Measurements from ENCODE around the gene CELF3. TPM values are rescaled to one million over a fixed set of nuclear protein-coding genes. Genes with fewer than 3 reads are reported as not detected.

The CELF3 gene
- total RNA-seq, 1 experiment from 2014 or later = not detected

- peaks cover 8% of the 10 kb centered on the region for H3K36me3 Mint-ChIP-seq (ENCODE audit: insufficient read depth, unreplicated experiment)
- H3K27ac Mint-ChIP-seq (ENCODE audit: unreplicated experiment) = no peak overlapping the region
- no peak for DNase-seq
- CTCF ChIA-PET = interaction anchor here (0.5 kb wide), 1 partner anchor 520 kb away, joined by 4 read pairs; no protein-coding TSS in a partner anchor
- H3K4me3 Mint-ChIP-seq (ENCODE audit: low read depth, unreplicated experiment) = no peak overlapping the region
- no peaks in the 10 kb centered on the region for H3K9me3 Mint-ChIP-seq (ENCODE audit: low read depth, unreplicated experiment)
- intact Hi-C loops (cut with micrococcal nuclease; ENCODE audit: unreplicated experiment) = no loop called here
- H3K4me1 Mint-ChIP-seq (ENCODE audit: low read depth, unreplicated experiment) = peaks cover 14% of the 10 kb centered on the region
- no peaks in the 10 kb centered on the region for H3K27me3 Mint-ChIP-seq (ENCODE audit: unreplicated experiment)
- BruUV-seq (replicated peaks) = no TSS peak
- TF ChIP-seq, protein P1, sequence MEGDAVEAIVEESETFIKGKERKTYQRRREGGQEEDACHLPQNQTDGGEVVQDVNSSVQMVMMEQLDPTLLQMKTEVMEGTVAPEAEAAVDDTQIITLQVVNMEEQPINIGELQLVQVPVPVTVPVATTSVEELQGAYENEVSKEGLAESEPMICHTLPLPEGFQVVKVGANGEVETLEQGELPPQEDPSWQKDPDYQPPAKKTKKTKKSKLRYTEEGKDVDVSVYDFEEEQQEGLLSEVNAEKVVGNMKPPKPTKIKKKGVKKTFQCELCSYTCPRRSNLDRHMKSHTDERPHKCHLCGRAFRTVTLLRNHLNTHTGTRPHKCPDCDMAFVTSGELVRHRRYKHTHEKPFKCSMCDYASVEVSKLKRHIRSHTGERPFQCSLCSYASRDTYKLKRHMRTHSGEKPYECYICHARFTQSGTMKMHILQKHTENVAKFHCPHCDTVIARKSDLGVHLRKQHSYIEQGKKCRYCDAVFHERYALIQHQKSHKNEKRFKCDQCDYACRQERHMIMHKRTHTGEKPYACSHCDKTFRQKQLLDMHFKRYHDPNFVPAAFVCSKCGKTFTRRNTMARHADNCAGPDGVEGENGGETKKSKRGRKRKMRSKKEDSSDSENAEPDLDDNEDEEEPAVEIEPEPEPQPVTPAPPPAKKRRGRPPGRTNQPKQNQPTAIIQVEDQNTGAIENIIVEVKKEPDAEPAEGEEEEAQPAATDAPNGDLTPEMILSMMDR (IDR thresholded peaks at IDR 0.05; ENCODE audit: unreplicated experiment) = no peak
Measured at GRCh38 chr1:151707541-151708065, 9.0 kb downstream of the CELF3 start.

DNA sequence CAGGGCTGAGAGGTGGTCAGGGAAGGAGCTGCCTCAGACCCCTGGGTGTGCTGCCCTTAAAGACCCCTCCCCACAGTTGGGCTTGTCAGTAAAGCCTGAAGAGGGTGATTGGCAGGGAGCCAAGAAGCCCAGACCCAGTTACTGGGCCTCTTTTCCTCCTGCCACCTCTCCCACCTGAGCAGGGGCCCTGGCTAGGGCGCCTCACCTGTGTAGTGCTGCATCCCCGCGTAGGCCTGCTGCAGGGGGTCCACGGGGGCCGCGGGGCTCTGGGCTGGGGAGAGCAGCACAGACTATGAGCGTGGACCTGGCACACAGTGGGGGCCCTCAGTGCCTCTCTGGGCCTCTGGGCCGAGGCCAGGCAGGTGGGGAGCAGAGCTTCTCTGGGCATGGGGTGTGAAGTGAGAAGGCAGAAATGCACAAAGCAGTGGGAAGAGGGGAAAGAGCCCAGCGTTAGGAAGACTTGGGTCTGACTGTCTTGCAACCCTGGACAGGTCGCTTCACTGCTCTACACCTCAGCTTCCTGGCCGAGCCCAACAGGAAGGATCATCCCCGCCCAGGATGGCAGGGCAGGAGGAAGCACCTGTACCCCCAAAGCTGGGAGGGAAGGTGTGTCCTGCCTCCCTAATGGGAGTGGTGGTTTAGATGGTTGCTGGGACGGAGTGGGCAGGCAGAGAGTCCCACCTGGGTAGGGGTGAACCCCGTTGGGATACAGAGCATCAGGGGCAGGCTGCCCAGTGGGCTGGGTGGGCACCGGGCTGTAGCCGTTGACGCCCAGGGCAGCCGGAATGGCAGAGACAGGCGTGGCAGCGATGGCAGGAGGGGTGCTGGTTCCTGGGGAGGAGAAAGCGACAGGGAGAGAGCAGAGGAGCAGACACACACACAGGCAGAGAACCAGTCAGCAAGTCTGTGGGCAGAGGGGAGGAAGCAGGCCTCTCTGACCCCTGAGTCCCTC, 9.9 kb downstream of the CELF3 start:
- H3K4me1 Mint-ChIP-seq (ENCODE audit: low read depth, unreplicated experiment) = peaks cover 7% of the 10 kb centered on the region
- H3K4me3 Mint-ChIP-seq (ENCODE audit: low read depth, unreplicated experiment) = no peak overlapping the region
- BruUV-seq (replicated peaks) = no TSS peak
- CTCF ChIA-PET = interaction anchor here (0.6 kb wide), 2 partner anchors 14 to 27 kb away, joined by 3 to 4 read pairs; no protein-coding TSS in a partner anchor
- no peak overlapping the region for H3K27ac Mint-ChIP-seq (ENCODE audit: unreplicated experiment)
- no peaks in the 10 kb centered on the region for H3K27me3 Mint-ChIP-seq (ENCODE audit: unreplicated experiment)
- TF ChIP-seq, protein P1 (IDR thresholded peaks at IDR 0.05; ENCODE audit: unreplicated experiment) = no peak
- H3K36me3 Mint-ChIP-seq (ENCODE audit: insufficient read depth, unreplicated experiment) = peaks cover 8% of the 10 kb centered on the region
- no peak for DNase-seq
- no peaks in the 10 kb centered on the region for H3K9me3 Mint-ChIP-seq (ENCODE audit: low read depth, unreplicated experiment)
- intact Hi-C loops (cut with micrococcal nuclease; ENCODE audit: unreplicated experiment) = no loop called here

DNA sequence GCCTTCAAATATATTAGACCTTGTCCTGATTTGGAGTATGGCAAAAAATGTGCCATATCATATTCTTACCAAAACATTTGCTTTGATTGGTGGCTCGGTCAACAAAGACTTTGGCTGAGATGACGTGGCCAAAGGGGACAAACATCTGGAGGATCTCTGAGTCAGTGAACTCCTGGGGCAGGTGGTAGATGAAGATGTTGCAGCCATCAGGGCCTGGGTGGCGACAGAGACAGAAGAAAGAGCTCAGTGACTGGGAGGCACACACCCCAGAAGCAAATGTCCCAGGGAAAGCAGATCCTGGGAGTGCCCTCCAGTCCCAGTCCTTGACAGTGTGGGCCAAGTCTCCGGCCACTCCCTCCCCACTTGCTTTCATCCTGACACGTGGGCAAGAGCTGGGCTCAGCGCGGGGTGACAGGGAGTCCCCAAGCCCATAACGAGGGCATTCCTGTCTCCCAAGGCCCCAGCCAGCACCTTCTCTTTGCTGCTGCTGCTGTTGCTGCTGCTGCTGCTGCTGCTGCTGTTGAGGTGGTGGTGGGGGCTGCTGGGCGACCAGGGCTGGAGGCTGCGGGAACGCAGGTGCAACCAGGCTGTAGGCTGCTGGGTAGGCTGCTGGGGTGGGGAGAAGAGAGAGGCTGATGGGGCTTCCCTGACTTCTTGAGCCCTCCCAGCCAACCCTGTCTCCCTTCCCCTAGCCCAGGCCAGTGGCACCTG, 10.7 kb downstream of the CELF3 start:
- CTCF ChIA-PET = interaction anchor here (0.6 kb wide), 2 partner anchors 15 to 28 kb away, joined by 3 to 4 read pairs; no protein-coding TSS in a partner anchor
- Mint-ChIP-seq H3K9me3 (ENCODE audit: low read depth, unreplicated experiment) (no peaks in the 10 kb centered on the region), H3K36me3 (ENCODE audit: insufficient read depth, unreplicated experiment) (peaks cover 8% of the 10 kb centered on the region), H3K4me1 (ENCODE audit: low read depth, unreplicated experiment) (peaks cover 7% of the 10 kb centered on the region), H3K27ac (ENCODE audit: unreplicated experiment) (no peak overlapping the region), H3K4me3 (ENCODE audit: low read depth, unreplicated experiment) (no peak overlapping the region), H3K27me3 (ENCODE audit: unreplicated experiment) (no peaks in the 10 kb centered on the region)
- intact Hi-C loops (cut with micrococcal nuclease; ENCODE audit: unreplicated experiment) = no loop called here
- TF ChIP-seq, protein P1 (IDR thresholded peaks at IDR 0.05; ENCODE audit: unreplicated experiment) = no peak
- no TSS peak for BruUV-seq (replicated peaks)
- no peak for DNase-seq

DNA sequence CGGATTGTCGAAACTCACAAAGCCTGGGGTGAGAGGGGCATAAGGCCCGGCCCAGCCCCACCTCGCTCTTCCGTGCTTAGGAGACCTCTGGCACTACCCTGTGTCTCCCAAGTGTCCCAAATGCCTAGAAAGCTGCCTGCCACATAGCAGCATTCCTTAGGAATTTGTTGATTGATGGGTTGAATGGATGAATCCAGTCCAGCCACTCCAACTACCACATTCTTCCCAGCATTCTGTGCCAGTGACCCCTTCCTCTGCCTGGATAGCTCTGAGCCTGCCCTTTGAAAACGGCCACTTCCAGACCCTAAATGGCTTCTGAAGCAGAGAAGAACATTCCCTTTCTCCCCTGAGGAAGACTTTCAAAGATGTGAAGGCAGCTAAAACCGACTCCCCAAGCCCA, 11.5 kb downstream of the CELF3 start:
- Mint-ChIP-seq H3K4me1 (ENCODE audit: low read depth, unreplicated experiment) (peaks cover 7% of the 10 kb centered on the region), H3K36me3 (ENCODE audit: insufficient read depth, unreplicated experiment) (peaks cover 8% of the 10 kb centered on the region), H3K27ac (ENCODE audit: unreplicated experiment) (no peak overlapping the region), H3K4me3 (ENCODE audit: low read depth, unreplicated experiment) (no peak overlapping the region), H3K9me3 (ENCODE audit: low read depth, unreplicated experiment) (no peaks in the 10 kb centered on the region), H3K27me3 (ENCODE audit: unreplicated experiment) (no peaks in the 10 kb centered on the region)
- TF ChIP-seq, protein P1 (IDR thresholded peaks at IDR 0.05; ENCODE audit: unreplicated experiment) = no peak
- intact Hi-C loops (cut with micrococcal nuclease; ENCODE audit: unreplicated experiment) = no loop called here
- BruUV-seq (replicated peaks) = no TSS peak
- CTCF ChIA-PET = no interaction called here
- DNase-seq = no peak

Data from Calu3 (cell line).